ENCODE measurements around the gene KIAA0408. TPM values are rescaled to one million over a fixed set of nuclear protein-coding genes. Genes with fewer than 3 reads are reported as not detected.

Gene KIAA0408
- total RNA-seq, 1 experiment from 2014 or later = 3.1 TPM

DNA sequence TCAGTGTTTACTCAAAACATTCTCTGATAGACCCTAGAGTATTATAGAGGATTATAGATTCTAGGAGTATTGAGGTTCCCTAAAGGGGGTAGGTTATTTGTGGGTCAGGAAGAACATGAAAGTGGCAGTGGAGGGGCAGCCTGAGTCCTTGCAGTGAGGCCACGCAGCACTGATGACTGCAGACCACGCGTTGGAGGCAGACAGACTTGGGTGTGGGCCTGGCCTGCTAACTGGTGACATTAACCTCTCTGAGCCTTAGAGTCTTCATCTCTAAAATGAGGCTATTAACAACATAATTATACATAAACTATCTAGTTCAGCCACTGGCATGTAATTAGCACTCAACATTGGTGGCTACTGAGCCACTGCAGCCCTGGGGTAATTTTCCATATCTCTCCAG is 43.8 kb upstream of the KIAA0408 start:
- no peaks in the 10 kb centered on the region for H3K23me2 ChIP-seq (ENCODE audit: insufficient read length, low read depth, low read length, poor library complexity, severe bottlenecking)
- no peaks in the 10 kb centered on the region for H3K4me1 ChIP-seq (ENCODE audit: insufficient read depth, low read length)
- H3K18ac ChIP-seq (ENCODE audit: insufficient read length, low read depth, low read length) = no peak overlapping the region
- no peak overlapping the region for H3K23ac ChIP-seq (ENCODE audit: insufficient read length, low read depth, low read length)
- no peaks in the 10 kb centered on the region for H3K79me1 ChIP-seq (ENCODE audit: insufficient read depth, low read depth, low read length, poor library complexity, severe bottlenecking)
- H2AK5ac ChIP-seq (ENCODE audit: insufficient read length, low read length) = no peak overlapping the region
- no peak overlapping the region for H3K9ac ChIP-seq (ENCODE audit: extremely low read depth, insufficient read length, low read length)
- no peak overlapping the region for H3K4me2 ChIP-seq (ENCODE audit: insufficient read depth, insufficient read length, low read length)
- H4K5ac ChIP-seq (ENCODE audit: insufficient read length, low read depth, low read length) = no peak overlapping the region
- peak overlapping the region in 1 of 3 experiments; percentile 58; a peak in 1 of 7 replicates for H3K27ac Mint-ChIP-seq
- H3K9me3 Mint-ChIP-seq = no peaks in the 10 kb centered on the region
- H3K4me1 Mint-ChIP-seq = peaks cover 0 to 3% of the 10 kb centered on the region in 2 experiments; a peak in 3 of 4 replicates
- H3K9me3 ChIP-seq (ENCODE audit: control insufficient read depth, low read depth, low read length) = no peaks in the 10 kb centered on the region
- peaks cover 2 to 6% (median 4%) of the 10 kb centered on the region in 3 experiments; a peak in 4 of 7 replicates for H3K36me3 Mint-ChIP-seq (ENCODE audit: insufficient read depth in 1 of 3, low read depth in 3 of 3)
- no peak overlapping the region for H2BK20ac ChIP-seq (ENCODE audit: low read depth, low read length, poor library complexity, severe bottlenecking)
- no peaks in the 10 kb centered on the region for H4K20me1 ChIP-seq (ENCODE audit: control insufficient read depth, insufficient read depth, insufficient read length)
- no peak overlapping the region for H2BK120ac ChIP-seq (ENCODE audit: low read depth, low read length, poor library complexity, severe bottlenecking)
- no peak for TF ChIP-seq CTCF (conservative IDR thresholded peaks at IDR 0.05)
- no peak overlapping the region for H4K8ac ChIP-seq (replicated peaks; ENCODE audit: insufficient read length, low read depth, low read length)
- H2AFZ ChIP-seq (ENCODE audit: low read length) = no peak overlapping the region
- H3K56ac ChIP-seq (ENCODE audit: insufficient read length, low read depth, low read length) = no peak overlapping the region
- no peak overlapping the region for H3T11ph ChIP-seq (ENCODE audit: low read length)
- no peak overlapping the region for H2BK12ac ChIP-seq (ENCODE audit: insufficient read length, low read depth, low read length)
- WGBS (ENCODE audit: extremely low coverage, insufficient read length, low lambda C conversion rate) = no CpG with 5 or more reads among the region's 3 CpGs
- no peaks in the 10 kb centered on the region for H3K27me3 Mint-ChIP-seq (ENCODE audit: low read depth)
- H3K4ac ChIP-seq (ENCODE audit: low read depth, low read length) = no peak overlapping the region
- H3K79me2 ChIP-seq (ENCODE audit: insufficient read depth, low read length) = no peaks in the 10 kb centered on the region
- DNase-seq = no peak
- no peaks in the 10 kb centered on the region for H3K27me3 ChIP-seq (ENCODE audit: insufficient read depth, low read length)
- no peak overlapping the region for H2BK15ac ChIP-seq (ENCODE audit: low read depth, low read length)
- no peak overlapping the region for H4K91ac ChIP-seq (ENCODE audit: insufficient read length, low read depth, low read length)
- no peak overlapping the region for H2BK5ac ChIP-seq (ENCODE audit: insufficient read length, low read length)
- H3K14ac ChIP-seq (ENCODE audit: insufficient read depth, low read length) = no peak overlapping the region
- H3K27ac ChIP-seq (ENCODE audit: insufficient read length, low read depth, low read length) = no peak overlapping the region
- no peak overlapping the region for H3K4me3 Mint-ChIP-seq

Data from H9 (cell line).